PC-9 (cell line): ENCODE data around the gene MORN5. TPM values are rescaled to one million over a fixed set of nuclear protein-coding genes. Genes with fewer than 3 reads are reported as not detected.

Experiments used
- BruUV-seq: library from RNA; stranded (reverse); fragments of 400-500 nt; replicated peaks from 2 replicates; lab custom pipeline; 2021; lab: Mats Ljungman, UMichigan
- CTCF ChIA-PET: fragments of 300-600 bp; sonication (Branson Sonifier 250); formaldehyde crosslinking; loops from one replicate; lab custom pipeline; 2022; ENCODE audit warnings: antibody characterized with exemption; lab: Charles Lee
- POLR2A ChIA-PET: fragments of 300-600 bp; sonication (Branson Sonifier 250); formaldehyde crosslinking; loops from one replicate; lab custom pipeline; 2022; ENCODE audit warnings: antibody characterized with exemption; ENCODE audit not compliant: unreplicated experiment; lab: Charles Lee
- DNase-seq, 2 experiments: peaks; one replicate each; pipeline versions ENCODE4 v3.0.0 to v3.0.0-alpha.2; 2015 to 2022; ENCODE audit warnings: mixed read lengths in 1 of 2
- H2AFZ ChIP-seq: fragments of 200-600 bp; sonication (generic); 2 replicates; pipeline ENCODE4 v1.8.1; 2017; ENCODE audit warnings: antibody characterized with exemption
- H3F3A ChIP-seq: fragments of 200-600 bp; sonication (generic); 2 replicates; pipeline ENCODE4 v1.8.1; 2017; ENCODE audit warnings: antibody characterized with exemption, mild to moderate bottlenecking, low read depth; ENCODE audit not compliant: insufficient read depth
- H3K27ac ChIP-seq: fragments of 200-600 bp; sonication (generic); 2 replicates; pipeline ENCODE4 v1.6.1; 2016; ENCODE audit warnings: mixed run types
- H3K27me3 ChIP-seq: fragments of 200-600 bp; sonication (generic); 2 replicates; pipeline ENCODE4 v1.6.1; 2016; ENCODE audit warnings: low read depth, mixed run types; ENCODE audit not compliant: insufficient read depth
- H3K36me3 ChIP-seq: fragments of 200-600 bp; sonication (generic); 2 replicates; pipeline ENCODE4 v1.6.1; 2016; ENCODE audit warnings: low read depth, mixed run types
- H3K4me1 ChIP-seq: fragments of 200-600 bp; sonication (generic); replicated peaks from 2 replicates; pipeline ENCODE4 v1.6.1; 2016; ENCODE audit warnings: mixed run types; ENCODE audit not compliant: insufficient read depth
- H3K4me2 ChIP-seq: fragments of 200-600 bp; sonication (generic); 2 replicates; pipeline ENCODE4 v1.6.1; 2017; ENCODE audit warnings: mixed run types
- H3K4me3 ChIP-seq: fragments of 200-600 bp; sonication (generic); 2 replicates; pipeline ENCODE4 v1.6.1; 2016; ENCODE audit warnings: mixed run types
- H3K79me2 ChIP-seq: fragments of 200-600 bp; sonication (generic); 2 replicates; pipeline ENCODE4 v1.6.1; 2017; ENCODE audit warnings: low read depth, mixed run types
- H3K9me2 ChIP-seq: fragments of 200-600 bp; sonication (generic); 2 replicates; pipeline ENCODE4 v1.8.1; 2017; ENCODE audit warnings: mild to moderate bottlenecking; ENCODE audit not compliant: insufficient read depth
- H3K9me3 ChIP-seq: fragments of 200-600 bp; sonication (generic); 2 replicates; pipeline ENCODE4 v1.8.1; 2016; ENCODE audit warnings: low read depth; ENCODE audit not compliant: insufficient read depth
- H4K20me1 ChIP-seq: fragments of 200-600 bp; sonication (generic); 2 replicates; pipeline ENCODE4 v1.8.1; 2017; ENCODE audit not compliant: insufficient read depth
- EZH2 ChIP-seq: fragments of 200-600 bp; sonication (generic); IDR thresholded peaks from 2 replicates; pipeline ENCODE4 v1.8.0; 2017; ENCODE audit warnings: antibody characterized with exemption, low read depth
- intact Hi-C: fragments of 100-400 bp; cut with micrococcal nuclease; formaldehyde crosslinking; loops from one replicate; pipeline ENCODE4 v1.10.0; 2022; ENCODE audit not compliant: unreplicated experiment
- total RNA-seq: library from RNA; stranded (reverse); gene quantifications from 2 replicates; pipeline ENCODE4 v1.2.3, GENCODE V29; 2021
- TF ChIP-seq, protein P1 (sequence below): fragments of 200-600 bp; sonication (generic); conservative IDR thresholded peaks from 2 replicates; pipeline ENCODE4 v1.6.1; 2017; ENCODE audit warnings: mixed run types, antibody characterized with exemption, mild to moderate bottlenecking, moderate library complexity

The MORN5 gene
- total RNA-seq, 1 experiment from 2014 or later, result not detected

DNA sequence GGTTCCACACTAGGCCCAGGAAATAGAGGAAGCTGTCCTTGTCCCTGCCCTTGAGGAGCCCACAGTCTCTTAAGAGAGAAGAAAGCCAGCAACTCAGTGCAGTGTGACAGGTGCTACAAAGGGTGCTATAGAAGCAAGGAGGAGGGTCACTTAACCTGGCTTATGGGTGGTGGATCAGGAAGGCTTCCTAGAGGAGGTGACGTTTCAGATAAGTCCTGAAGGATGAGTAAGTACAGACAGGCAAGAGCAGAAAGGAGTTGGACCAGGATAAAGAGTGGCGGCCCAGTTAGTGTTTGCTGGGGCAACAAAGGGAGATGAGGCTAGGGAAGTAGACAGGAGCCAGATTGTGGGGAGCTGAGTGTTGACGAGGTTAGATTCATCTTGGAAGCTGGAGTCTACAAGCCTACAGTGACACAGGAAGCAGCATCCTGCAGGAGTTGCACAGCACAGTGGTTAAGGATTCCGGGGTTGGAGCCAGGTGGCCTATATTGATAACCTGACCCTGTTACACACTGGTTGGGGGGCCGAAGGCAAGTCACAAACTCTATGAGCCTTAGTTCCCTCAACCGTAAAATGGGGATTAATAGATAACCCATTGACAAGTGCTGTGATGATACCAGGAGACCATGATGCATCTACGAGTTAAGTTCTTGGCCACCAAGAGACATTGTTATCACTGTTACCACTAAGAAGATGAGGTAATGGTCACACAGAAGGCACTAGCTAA, 74.5 kb downstream of the MORN5 start:
- no peaks in the 10 kb centered on the region for H3K9me3 ChIP-seq
- DNase-seq, result no peak
- H3K36me3 ChIP-seq, result no peaks in the 10 kb centered on the region
- H3K4me3 ChIP-seq, result no peak overlapping the region
- no peak overlapping the region for H2AFZ ChIP-seq
- H3K27me3 ChIP-seq, result peaks cover 32% of the 10 kb centered on the region
- BruUV-seq, result no TSS peak
- TF ChIP-seq, protein P1, sequence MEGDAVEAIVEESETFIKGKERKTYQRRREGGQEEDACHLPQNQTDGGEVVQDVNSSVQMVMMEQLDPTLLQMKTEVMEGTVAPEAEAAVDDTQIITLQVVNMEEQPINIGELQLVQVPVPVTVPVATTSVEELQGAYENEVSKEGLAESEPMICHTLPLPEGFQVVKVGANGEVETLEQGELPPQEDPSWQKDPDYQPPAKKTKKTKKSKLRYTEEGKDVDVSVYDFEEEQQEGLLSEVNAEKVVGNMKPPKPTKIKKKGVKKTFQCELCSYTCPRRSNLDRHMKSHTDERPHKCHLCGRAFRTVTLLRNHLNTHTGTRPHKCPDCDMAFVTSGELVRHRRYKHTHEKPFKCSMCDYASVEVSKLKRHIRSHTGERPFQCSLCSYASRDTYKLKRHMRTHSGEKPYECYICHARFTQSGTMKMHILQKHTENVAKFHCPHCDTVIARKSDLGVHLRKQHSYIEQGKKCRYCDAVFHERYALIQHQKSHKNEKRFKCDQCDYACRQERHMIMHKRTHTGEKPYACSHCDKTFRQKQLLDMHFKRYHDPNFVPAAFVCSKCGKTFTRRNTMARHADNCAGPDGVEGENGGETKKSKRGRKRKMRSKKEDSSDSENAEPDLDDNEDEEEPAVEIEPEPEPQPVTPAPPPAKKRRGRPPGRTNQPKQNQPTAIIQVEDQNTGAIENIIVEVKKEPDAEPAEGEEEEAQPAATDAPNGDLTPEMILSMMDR, result no peak
- TF ChIP-seq EZH2, result no peak
- ChIA-PET CTCF (no interaction called here), POLR2A (no interaction called here)
- H3K27ac ChIP-seq, result no peak overlapping the region
- no peaks in the 10 kb centered on the region for H3K79me2 ChIP-seq
- no peaks in the 10 kb centered on the region for H3K4me1 ChIP-seq
- H3F3A ChIP-seq, result no peaks in the 10 kb centered on the region; the same call in 1 of the 2 replicates
- H4K20me1 ChIP-seq, result no peaks in the 10 kb centered on the region; the same call in 1 of the 2 replicates
- intact Hi-C loops, result no loop called here
- H3K9me2 ChIP-seq, result no peaks in the 10 kb centered on the region
- H3K4me2 ChIP-seq, result no peak overlapping the region

DNA sequence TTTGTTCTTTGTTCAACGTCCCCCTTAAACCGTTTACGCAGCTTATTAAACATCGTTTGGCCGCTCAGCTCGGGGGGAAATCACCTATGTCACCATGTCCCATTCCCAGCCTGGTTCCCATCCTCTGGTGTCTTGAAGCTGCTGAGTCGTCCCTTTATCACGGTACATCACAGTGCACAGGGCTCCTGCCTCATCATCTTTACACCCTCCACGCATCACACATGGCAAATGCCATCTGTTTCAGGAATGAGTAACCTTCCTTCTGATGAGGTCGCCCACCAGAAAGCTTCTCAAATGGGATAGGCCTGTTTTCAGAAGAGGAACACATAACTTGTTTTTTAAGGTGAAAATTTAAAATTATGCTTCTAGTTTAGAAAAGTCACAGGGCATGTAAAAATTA, 77.0 kb downstream of the MORN5 start:
- no peak for DNase-seq
- Histone ChIP-seq H3K27me3 (peaks cover 8% of the 10 kb centered on the region; the same call in 1 of the 2 replicates), H3K9me3 (no peaks in the 10 kb centered on the region), H3K79me2 (no peaks in the 10 kb centered on the region), H3K4me3 (no peak overlapping the region), H2AFZ (no peak overlapping the region), H3K9me2 (no peaks in the 10 kb centered on the region), H3K36me3 (no peaks in the 10 kb centered on the region; the same call in 1 of the 2 replicates), H4K20me1 (no peaks in the 10 kb centered on the region; the same call in 1 of the 2 replicates), H3K27ac (no peak overlapping the region), H3F3A (no peaks in the 10 kb centered on the region; the same call in 1 of the 2 replicates), H3K4me1 (no peaks in the 10 kb centered on the region), H3K4me2 (no peak overlapping the region)
- intact Hi-C loops, result no loop called here
- no TSS peak for BruUV-seq
- CTCF ChIA-PET, result no interaction called here
- POLR2A ChIA-PET, result no interaction called here
- TF ChIP-seq EZH2, result no peak
- TF ChIP-seq, protein P1, result no peak

DNA sequence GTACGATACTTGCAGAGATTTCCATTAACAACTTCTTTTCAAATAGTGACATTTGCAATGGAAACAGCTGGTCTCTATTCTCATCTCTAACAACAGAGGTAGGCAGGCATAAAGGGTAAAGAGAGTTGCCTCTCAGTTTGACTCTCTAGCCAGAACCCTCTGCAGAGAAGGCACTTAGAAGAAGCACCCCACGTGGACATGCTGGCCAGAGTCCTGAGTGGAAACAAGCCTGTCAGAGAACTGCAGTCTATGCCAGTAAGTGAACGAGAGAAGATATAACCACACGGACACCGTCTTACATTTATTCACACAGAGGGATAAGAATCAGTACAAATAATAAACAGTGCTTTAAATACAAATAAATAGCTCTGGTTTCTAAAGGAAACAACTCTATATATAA, 80.0 kb downstream of the MORN5 start:
- TF ChIP-seq EZH2, result no peak
- POLR2A ChIA-PET, result no interaction called here
- H3K79me2 ChIP-seq, result no peaks in the 10 kb centered on the region
- intact Hi-C loops, result no loop called here
- CTCF ChIA-PET, result no interaction called here
- no peaks in the 10 kb centered on the region for H3K4me1 ChIP-seq
- H3K9me2 ChIP-seq, result no peaks in the 10 kb centered on the region
- H3K9me3 ChIP-seq, result no peaks in the 10 kb centered on the region
- DNase-seq, result no peak
- peaks cover 3% of the 10 kb centered on the region; the same call in 1 of the 2 replicates for H4K20me1 ChIP-seq
- H3F3A ChIP-seq, result no peaks in the 10 kb centered on the region; the same call in 1 of the 2 replicates
- no peak overlapping the region for H2AFZ ChIP-seq
- BruUV-seq, result no TSS peak
- no peak overlapping the region for H3K4me3 ChIP-seq
- no peaks in the 10 kb centered on the region; the same call in 1 of the 2 replicates for H3K36me3 ChIP-seq
- no peak overlapping the region for H3K27ac ChIP-seq
- H3K4me2 ChIP-seq, result no peak overlapping the region
- no peaks in the 10 kb centered on the region for H3K27me3 ChIP-seq
